ENCODE data around the gene LTBP1.

The LTBP1 gene

DNA sequence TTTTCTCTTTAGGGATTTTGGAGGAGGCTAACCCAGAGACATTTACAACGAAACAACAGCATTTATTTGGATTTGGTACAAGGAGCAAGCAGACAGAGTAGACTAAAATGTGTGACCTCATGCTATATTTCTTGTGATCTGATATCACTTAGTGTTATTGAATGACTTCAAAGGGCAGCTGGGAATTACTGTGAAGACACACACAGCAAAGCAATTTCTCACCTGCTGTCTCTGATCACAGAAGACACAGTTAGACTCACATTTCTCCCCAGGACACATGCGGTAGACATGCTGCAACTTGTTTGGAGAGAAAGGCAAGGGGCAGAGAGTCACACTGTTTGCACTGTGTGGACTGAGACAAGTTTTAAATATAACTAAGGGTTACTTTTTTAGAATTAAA lies 67.5 kb downstream of the LTBP1 start:
- DNase-seq: no peak

- DNase-seq: no peak
Observed at GRCh38 chr2:33015421-33016142, 68.8 kb downstream of the LTBP1 start.

GRCh38 chr2:33018271-33018670 lies 71.5 kb downstream of the LTBP1 start:
- no peak for DNase-seq

GRCh38 chr2:33019796-33020195 lies 73.0 kb downstream of the LTBP1 start:
- DNase-seq: no peak

- DNase-seq: no peak
Observed at GRCh38 chr2:33020883-33021282, 74.1 kb downstream of the LTBP1 start.

- DNase-seq: no peak
Observed at GRCh38 chr2:33021542-33022227, 74.9 kb downstream of the LTBP1 start.

GRCh38 chr2:33022395-33022985 lies 75.7 kb downstream of the LTBP1 start:
- DNase-seq: no peak

DNA sequence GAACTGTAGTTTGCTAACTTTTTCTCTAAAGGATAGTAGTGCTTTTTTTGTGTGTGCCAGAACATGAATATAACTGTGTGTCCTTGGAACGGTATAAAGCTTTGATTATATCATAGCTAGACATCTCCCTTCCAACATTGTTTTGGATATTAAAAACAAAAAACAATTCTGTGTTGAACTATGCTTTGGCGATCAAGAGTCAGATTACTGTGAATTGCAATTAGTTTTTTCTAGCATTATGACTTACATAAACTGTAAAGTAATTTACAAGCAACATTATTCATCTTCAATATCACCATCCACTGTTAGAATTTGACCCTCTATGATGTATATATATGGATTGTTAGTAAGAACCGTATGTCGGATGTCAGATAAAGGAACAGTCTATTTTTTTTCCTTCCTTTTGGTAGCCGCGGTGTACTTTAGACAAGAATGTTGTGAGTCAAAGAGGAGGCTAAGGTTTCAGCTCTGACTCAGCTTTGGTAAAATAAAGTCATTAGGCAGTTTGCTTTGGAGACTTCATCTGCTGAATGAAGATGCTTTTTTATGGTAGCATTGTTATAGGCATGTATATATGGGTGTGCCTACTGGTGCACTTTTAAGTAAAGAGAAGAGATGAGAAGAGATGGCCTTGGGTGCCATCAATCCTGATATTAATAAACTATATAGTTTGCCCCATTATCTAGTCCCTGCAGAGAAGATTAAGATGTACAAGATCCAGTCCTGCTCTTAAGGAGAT lies 76.4 kb downstream of the LTBP1 start:
- DNase-seq: no peak

GRCh38 chr2:33023728-33024500 lies 77.2 kb downstream of the LTBP1 start:
- DNase-seq: no peak

DNA sequence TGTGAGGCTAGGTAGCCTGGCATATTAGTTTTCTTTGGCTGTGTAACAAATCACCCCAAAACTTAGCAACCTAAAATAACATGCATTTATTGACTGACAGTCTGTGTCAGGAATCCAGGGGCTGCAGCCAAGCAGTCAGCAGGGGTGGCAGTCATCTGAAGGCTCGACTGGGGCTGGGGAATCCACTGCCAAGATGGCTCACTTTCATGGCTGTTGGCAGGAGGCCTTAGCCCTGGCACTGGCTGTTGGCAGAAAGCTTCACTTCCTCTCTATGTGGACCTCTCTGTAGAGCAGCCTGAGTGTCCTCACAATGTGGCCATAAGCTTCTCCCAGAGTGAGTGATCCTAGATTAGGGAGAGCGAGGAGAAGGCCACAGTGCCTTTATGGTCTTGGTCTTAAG lies 78.0 kb downstream of the LTBP1 start:
- DNase-seq: no peak

- DNase-seq: no peak
Observed at GRCh38 chr2:33029459-33029858, 82.7 kb downstream of the LTBP1 start.

DNA sequence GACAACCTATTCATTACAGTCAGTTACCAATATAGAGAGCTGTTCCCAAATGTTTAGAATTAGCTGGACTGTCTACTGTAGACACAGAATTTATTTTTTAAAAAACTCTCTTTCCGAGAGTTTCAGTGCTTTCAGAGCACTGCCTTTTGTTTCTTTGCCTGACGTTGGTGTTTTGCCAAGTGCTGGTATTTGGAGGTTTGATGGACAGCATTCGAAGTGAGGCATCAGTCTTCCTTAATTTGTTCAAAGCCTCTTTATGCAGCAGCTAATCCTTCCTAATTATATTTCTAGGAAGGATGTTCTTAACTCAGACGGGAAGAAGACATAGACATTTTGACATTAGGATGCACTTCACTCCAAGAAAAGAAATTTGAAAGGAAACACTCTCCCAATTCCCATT lies 83.2 kb downstream of the LTBP1 start:
- no peak for DNase-seq

DNA sequence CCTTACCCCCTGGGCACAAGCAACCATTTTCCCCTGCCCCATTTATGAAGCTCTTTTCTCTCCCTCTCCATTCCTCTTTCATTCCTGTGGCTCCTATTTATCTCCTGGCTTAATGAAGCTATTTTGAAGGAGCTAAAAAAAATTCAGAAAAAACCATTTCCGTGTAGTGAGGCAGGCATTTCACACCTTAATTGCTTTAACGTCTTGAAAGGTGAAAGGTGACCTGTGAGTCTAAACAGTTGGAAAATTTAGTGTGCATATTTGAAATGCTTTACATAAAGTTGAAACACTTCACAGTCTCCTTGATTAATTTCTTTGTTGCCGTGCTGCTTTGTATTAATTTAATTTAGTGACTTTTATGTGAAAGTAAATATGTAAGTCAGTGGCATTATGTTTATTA lies 83.6 kb downstream of the LTBP1 start:
- no peak for DNase-seq

GRCh38 chr2:33032245-33032644 lies 85.5 kb downstream of the LTBP1 start:
- no peak for DNase-seq

DNA sequence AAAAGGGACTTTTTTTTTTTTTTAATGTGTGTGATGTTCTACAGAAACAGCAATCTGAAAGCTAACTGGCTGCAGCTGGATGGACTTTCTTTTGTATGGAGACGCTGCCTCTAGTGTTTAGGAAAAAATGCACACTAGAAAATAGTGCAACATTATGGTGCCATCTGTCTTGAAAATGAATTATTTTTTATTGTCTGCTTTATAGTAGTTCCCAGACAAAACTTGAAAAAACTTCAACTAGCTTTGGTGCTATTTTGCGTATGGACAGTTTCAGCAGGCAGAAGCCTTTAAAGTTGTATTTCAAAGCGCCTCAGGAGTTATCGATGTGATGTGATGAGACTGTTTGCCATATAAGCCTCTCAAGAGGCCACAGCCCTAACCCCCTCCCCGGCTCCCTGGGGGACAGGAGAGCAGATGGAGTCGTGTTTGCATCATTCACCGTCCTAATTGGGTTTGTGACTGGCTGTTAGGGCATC lies 86.9 kb downstream of the LTBP1 start:
- DNase-seq: peak; percentile 31 to 83

DNA sequence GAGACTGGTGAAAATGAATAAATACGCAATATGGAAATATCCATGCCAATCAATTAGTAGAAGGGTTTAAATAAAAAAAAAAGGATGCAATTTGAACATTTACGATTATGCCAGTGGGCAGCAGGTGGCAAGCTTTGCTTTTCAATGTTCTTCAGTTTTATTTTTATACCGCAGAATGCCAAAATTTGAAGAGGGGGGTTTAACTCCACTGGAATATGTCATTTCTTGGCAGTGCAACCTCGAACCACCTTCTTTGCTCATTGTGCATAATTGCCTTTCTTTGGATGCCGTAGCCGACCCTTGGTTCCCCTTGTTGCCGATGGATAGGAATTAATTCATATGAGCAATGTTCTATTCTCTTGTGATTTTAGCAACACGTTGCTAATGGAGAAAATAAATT lies 88.0 kb downstream of the LTBP1 start:
- peak in 1 of 2 donors; percentile 19 for DNase-seq

DNA sequence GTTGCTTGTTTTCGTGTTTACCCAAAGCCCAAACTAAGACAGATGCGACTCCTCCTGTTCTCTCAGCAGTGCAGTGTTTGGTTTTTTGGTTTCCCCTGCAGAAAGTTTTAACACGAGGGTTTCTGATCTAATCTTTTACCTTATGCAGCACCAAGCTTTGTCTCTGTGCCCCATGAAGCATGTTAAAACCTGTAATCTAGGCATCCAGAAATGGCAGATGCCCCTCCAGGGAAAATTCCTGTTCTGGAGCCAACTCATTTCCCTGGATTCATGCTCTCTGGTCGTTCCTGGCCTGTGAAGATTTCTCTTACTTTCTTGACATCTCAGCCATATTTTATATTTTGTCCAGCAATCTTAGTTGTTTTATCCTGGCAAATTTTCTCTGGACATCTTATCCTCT lies 91.5 kb downstream of the LTBP1 start:
- DNase-seq: no peak

DNA sequence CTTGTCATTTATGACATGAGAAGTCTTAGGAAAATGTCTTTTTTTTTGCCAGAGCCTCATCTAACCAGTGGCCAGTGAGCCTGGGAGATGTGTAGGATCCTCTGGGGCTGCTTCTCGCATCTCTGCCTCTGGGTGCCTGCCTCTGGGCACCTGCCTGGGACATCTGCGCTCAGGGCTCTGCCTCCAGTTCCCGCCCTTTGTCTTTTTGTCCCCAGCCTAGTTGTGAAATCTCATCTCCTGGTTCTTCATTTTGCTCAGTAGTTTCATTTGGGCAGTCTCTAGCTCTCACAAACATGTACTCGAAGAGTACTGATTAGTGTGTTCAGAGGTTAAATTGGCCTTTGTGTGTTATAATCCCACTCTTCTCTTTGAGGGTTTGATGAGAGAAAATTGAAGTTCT lies 92.0 kb downstream of the LTBP1 start:
- no peak for DNase-seq

- DNase-seq: no peak
Observed at GRCh38 chr2:33040541-33040940, 93.8 kb downstream of the LTBP1 start.

- no peak for DNase-seq
Observed at GRCh38 chr2:33042265-33042664, 95.5 kb downstream of the LTBP1 start.

DNA sequence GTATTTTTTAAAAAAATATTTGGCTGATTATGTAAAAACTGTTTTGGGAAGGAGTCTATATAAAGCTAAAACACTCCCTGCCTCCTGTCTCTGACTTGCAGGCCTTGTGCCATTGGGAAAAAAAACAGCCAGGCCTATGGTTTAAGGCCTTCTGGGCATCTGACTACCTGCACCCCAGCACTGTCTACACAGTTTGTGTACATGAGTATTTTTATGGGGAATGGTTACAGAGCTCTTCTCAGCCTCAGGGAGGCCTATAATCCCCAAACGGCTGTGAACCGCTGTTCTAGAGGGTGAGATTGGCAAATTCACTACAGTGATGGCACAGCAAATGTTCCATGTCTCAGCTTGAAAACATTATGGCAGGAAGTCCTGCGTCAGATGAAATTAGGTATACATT lies 96.1 kb downstream of the LTBP1 start:
- DNase-seq: no peak

GRCh38 chr2:33047939-33048338 lies 101.2 kb downstream of the LTBP1 start:
- no peak for DNase-seq
